Right renal pelvis (tissue), 4 donors: ENCODE measurements around the gene ZBTB43. TPM values are rescaled to one million over a fixed set of nuclear protein-coding genes. Genes with fewer than 3 reads are reported as not detected.
"Not testable (repeated sequence)": the region's sequence is repeated elsewhere in the genome, so short reads cannot be mapped to it uniquely, and the experiment has no call there.

Source experiments
- DNase-seq, 4 donors: peaks; one replicate each; pipeline ENCODE4 v3.0.0-alpha.2; 2013; ENCODE audit warnings: low read depth in 4 of 4, low spot score in 3 of 4, missing footprints in 1 of 4
- polyA plus RNA-seq, 4 donors: library from polyadenylated mRNA; unstranded; fragments of 120-200 nt; gene quantifications; one replicate each; pipeline ENCODE4 v1.2.1, GENCODE V29; 2013; ENCODE audit not compliant: insufficient read length in 4 of 4

The ZBTB43 gene
- polyA plus RNA-seq, 4 donors = 10.7 to 19.7 (median 15.3) TPM

- DNase-seq = no peak
Observed at GRCh38 chr9:126822873-126823272, 18.0 kb downstream of the ZBTB43 start.

GRCh38 chr9:126824052-126824451, 19.2 kb downstream of the ZBTB43 start:
- not testable (repeated sequence) for DNase-seq

- DNase-seq = no peak
Observed at GRCh38 chr9:126827227-126827626, 22.4 kb downstream of the ZBTB43 start.

GRCh38 chr9:126829035-126829434, 24.2 kb downstream of the ZBTB43 start:
- no peak for DNase-seq

GRCh38 chr9:126830827-126831226, 26.0 kb downstream of the ZBTB43 start:
- no peak for DNase-seq

GRCh38 chr9:126832440-126832839, 27.6 kb downstream of the ZBTB43 start:
- no peak for DNase-seq

GRCh38 chr9:126833020-126833419, 28.2 kb downstream of the ZBTB43 start:
- DNase-seq = no peak

- DNase-seq = no peak
Observed at GRCh38 chr9:126833710-126834345, 29.0 kb downstream of the ZBTB43 start.

GRCh38 chr9:126834672-126835071, 29.8 kb downstream of the ZBTB43 start:
- no peak for DNase-seq

- DNase-seq = no peak
Observed at GRCh38 chr9:126836216-126836615, 31.4 kb downstream of the ZBTB43 start.

GRCh38 chr9:126838055-126838811, 33.4 kb downstream of the ZBTB43 start:
- DNase-seq = no peak

- no peak for DNase-seq
Observed at GRCh38 chr9:126838895-126839294, 34.1 kb downstream of the ZBTB43 start.

- no peak for DNase-seq
Observed at GRCh38 chr9:126839301-126839700, 34.5 kb downstream of the ZBTB43 start.

GRCh38 chr9:126842220-126842842, 37.5 kb downstream of the ZBTB43 start:
- no peak for DNase-seq

- no peak for DNase-seq
Observed at GRCh38 chr9:126842977-126843799, 38.3 kb downstream of the ZBTB43 start.

GRCh38 chr9:126844085-126844484, 39.2 kb downstream of the ZBTB43 start:
- no peak for DNase-seq

- DNase-seq = no peak
Observed at GRCh38 chr9:126847051-126847450, 42.2 kb downstream of the ZBTB43 start.

- no peak for DNase-seq
Observed at GRCh38 chr9:126849591-126850225, 44.9 kb downstream of the ZBTB43 start.

- no peak for DNase-seq
Observed at GRCh38 chr9:126851286-126851880, 46.5 kb downstream of the ZBTB43 start.

GRCh38 chr9:126852086-126852688, 47.3 kb downstream of the ZBTB43 start:
- no peak for DNase-seq
